Measurements from ENCODE around the gene MOGAT2.
A peak's percentile ranks its signal among the peaks of the same experiment; 100 is the strongest.

The MOGAT2 gene

GRCh38 chr11:75768112-75768908, 50.7 kb downstream of the MOGAT2 start, which contains the start of gene DGAT2:
DGAT2 (plus strand) TSS chr11:75768778; CDS start chr11:75768992, 214 bp downstream.
- TF ChIP-seq CTCF (IDR thresholded peaks at IDR 0.05; ENCODE audit: low read depth, low read length) = no peak; the same call in none of the 2 replicates

DNA sequence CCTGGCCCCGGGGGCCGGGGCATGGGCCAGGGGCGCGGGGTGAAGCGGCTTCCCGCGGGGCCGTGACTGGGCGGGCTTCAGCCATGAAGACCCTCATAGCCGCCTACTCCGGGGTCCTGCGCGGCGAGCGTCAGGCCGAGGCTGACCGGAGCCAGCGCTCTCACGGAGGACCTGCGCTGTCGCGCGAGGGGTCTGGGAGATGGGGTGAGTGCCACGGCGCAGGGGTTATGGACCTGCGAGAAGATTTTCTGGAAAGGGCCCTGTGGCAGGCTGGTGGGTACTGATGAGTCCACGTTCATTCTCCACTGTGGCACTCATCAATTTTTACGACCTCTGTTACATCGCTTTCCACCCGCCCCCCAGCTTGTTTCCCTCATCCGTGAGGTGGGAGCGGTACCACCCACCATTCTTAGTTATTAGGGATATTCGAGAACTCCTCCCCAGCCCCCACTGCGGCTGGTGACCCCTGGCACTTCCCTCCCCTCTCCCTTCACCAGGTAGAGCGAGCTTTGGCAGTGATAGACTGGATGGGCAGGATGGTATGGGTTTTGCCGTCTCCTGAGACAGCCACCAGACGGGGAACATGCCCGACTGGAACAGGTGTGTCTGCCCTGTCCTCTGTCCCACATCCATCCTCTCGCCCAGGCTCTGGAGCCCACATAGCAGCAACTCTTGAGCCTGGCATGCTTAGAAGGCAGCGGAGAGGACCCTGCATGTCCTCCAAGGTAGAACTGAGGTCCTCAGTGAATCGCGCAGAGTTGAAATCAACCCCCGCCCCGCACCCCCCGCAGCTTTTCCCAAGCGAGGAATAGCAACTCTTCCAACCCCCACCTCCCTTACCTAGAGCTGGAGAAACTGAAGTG, 51.5 kb downstream of the MOGAT2 start:
- DNase-seq (ENCODE audit: extremely low read depth, low read depth) = no peak
- TF ChIP-seq CTCF (IDR thresholded peaks at IDR 0.05; ENCODE audit: low read depth, low read length) = no peak

More at GRCh38 chr11:75768112-75768908, 50.7 kb downstream of the MOGAT2 start, which contains the start of gene DGAT2:
- DNase-seq (ENCODE audit: extremely low read depth, low read depth) = no peak

DNA sequence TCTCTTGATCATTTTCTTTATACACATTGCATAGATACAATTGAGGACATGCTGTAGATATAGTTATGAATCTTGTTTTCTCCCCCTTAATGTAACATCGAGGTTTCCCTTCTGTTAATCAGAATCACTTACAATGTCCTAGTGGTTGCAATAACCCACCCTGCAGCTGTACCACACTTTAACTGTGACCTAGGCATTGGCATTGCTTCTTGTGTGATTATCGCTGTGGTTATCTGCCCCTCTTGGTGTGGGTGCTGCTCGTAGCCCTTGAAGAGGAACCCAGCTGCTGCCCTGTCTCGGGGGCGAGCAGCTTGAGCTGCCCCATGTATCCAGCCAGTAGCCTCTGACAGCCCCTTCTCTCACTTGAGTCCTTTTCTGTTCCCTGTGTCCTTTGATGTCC, 52.5 kb downstream of the MOGAT2 start:
- no peak for TF ChIP-seq CTCF (IDR thresholded peaks at IDR 0.05; ENCODE audit: low read depth, low read length)
- DNase-seq (ENCODE audit: extremely low read depth, low read depth) = no peak

DNA sequence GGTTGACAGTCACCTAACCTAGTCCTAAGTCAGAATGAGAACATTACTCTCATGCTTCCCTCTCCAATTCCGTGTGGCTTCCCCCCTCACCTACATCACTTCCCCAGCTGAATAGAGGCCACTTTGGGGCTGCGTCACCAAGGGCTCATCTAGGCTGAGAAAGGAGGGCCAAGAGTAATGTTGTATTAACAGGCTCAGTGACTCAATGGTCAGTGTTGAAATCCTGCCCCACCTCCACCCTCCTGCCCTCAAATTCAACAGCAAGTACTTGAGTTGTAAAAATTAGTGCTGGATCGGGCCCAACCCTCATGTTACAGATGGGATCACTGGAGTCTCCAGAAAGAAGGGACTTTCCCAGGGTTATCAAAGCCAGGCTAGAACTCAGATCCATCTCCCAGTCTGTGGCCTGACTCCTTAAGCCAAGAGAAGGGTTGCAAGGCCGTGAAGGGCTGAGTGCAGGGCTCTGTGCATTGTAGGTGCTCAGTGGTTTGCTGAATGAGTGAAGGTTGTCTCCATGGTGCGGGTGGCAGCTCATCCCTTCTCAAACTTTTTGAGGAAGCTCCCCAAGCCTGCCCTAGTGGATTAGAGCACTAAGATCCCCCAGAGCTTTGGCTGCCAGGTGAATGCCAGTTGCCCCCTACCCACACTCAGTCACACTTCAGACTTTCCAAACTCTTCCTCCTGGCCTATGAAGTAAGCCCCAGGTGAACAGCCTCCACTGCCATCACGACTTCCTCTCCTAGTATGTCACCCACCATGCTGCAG, 54.2 kb downstream of the MOGAT2 start:
- no peak for TF ChIP-seq CTCF (IDR thresholded peaks at IDR 0.05; ENCODE audit: low read depth, low read length)
- DNase-seq (ENCODE audit: extremely low read depth, low read depth) = peak; percentile 65

GRCh38 chr11:75773595-75774353, 56.1 kb downstream of the MOGAT2 start:
- no peak for TF ChIP-seq CTCF (IDR thresholded peaks at IDR 0.05; ENCODE audit: low read depth, low read length)
- DNase-seq (ENCODE audit: extremely low read depth, low read depth) = no peak

GRCh38 chr11:75775056-75775455, 57.4 kb downstream of the MOGAT2 start:
- no peak for DNase-seq (ENCODE audit: extremely low read depth, low read depth)
- no peak for TF ChIP-seq CTCF (IDR thresholded peaks at IDR 0.05; ENCODE audit: low read depth, low read length)
